ENCODE results near the gene TYMP.
A peak's percentile ranks its signal among the peaks of the same experiment; 100 is the strongest.
"Not testable (repeated sequence)": the region's sequence is repeated elsewhere in the genome, so short reads cannot be mapped to it uniquely, and the experiment has no call there.

TYMP gene

GRCh38 chr22:50540381-50540780, 10.6 kb upstream of the TYMP start:
- H3K4me3 ChIP-seq (ENCODE audit: low read depth, low read length), result no peak overlapping the region
- TF ChIP-seq CTCF (IDR thresholded peaks at IDR 0.05; ENCODE audit: low read depth, low read length, missing control alignments), result no peak
- in situ Hi-C loops (cut with HindIII; ENCODE audit: low sequenced_read_pairs), result no loop called here
- DNase-seq (ENCODE audit: low read depth), result no peak

- DNase-seq (ENCODE audit: low read depth), result no peak
- H3K4me3 ChIP-seq (ENCODE audit: low read depth, low read length), result no peak overlapping the region
- in situ Hi-C loops (cut with HindIII; ENCODE audit: low sequenced_read_pairs), result no loop called here
- TF ChIP-seq CTCF (IDR thresholded peaks at IDR 0.05; ENCODE audit: low read depth, low read length, missing control alignments), result no peak
These were observed 8.0 kb upstream of the TYMP start for GRCh38 chr22:50537765-50538164.

- H3K4me3 ChIP-seq (ENCODE audit: low read depth, low read length), result no peak overlapping the region
- in situ Hi-C loops (cut with HindIII; ENCODE audit: low sequenced_read_pairs), result no loop called here
- no peak for DNase-seq (ENCODE audit: low read depth)
- TF ChIP-seq CTCF (IDR thresholded peaks at IDR 0.05; ENCODE audit: low read depth, low read length, missing control alignments), result no peak
These were observed 6.4 kb upstream of the TYMP start for GRCh38 chr22:50536226-50536625.

- TF ChIP-seq CTCF (IDR thresholded peaks at IDR 0.05; ENCODE audit: low read depth, low read length, missing control alignments), result no peak
- in situ Hi-C loops (cut with HindIII; ENCODE audit: low sequenced_read_pairs), result no loop called here
- no peak for DNase-seq (ENCODE audit: low read depth)
- no peak overlapping the region for H3K4me3 ChIP-seq (ENCODE audit: low read depth, low read length)
These were observed 5.3 kb upstream of the TYMP start for GRCh38 chr22:50535113-50535512.

- peak; percentile 23 for DNase-seq (ENCODE audit: low read depth)
These were observed 4.3 kb upstream of the TYMP start for GRCh38 chr22:50533856-50534711.

GRCh38 chr22:50532824-50533796, 3.3 kb upstream of the TYMP start:
- no peak for TF ChIP-seq CTCF (IDR thresholded peaks at IDR 0.05; ENCODE audit: low read depth, low read length, missing control alignments)
- in situ Hi-C loops (cut with HindIII; ENCODE audit: low sequenced_read_pairs), result no loop called here
- DNase-seq (ENCODE audit: low read depth), result no peak
- H3K4me3 ChIP-seq (ENCODE audit: low read depth, low read length), result no peak overlapping the region

More at GRCh38 chr22:50533856-50534711, 4.3 kb upstream of the TYMP start:
- in situ Hi-C loops (cut with HindIII; ENCODE audit: low sequenced_read_pairs); H3K4me3 ChIP-seq (ENCODE audit: low read depth, low read length): not testable (repeated sequence)
